Measurements from ENCODE around the gene APOB.

The APOB gene

GRCh38 chr2:21014364-21015280 is 29.3 kb downstream of the APOB start:
- TF ChIP-seq TAF1 (IDR thresholded peaks at IDR 0.05; ENCODE audit: borderline replicate concordance, insufficient read depth, low read length) = no peak

DNA sequence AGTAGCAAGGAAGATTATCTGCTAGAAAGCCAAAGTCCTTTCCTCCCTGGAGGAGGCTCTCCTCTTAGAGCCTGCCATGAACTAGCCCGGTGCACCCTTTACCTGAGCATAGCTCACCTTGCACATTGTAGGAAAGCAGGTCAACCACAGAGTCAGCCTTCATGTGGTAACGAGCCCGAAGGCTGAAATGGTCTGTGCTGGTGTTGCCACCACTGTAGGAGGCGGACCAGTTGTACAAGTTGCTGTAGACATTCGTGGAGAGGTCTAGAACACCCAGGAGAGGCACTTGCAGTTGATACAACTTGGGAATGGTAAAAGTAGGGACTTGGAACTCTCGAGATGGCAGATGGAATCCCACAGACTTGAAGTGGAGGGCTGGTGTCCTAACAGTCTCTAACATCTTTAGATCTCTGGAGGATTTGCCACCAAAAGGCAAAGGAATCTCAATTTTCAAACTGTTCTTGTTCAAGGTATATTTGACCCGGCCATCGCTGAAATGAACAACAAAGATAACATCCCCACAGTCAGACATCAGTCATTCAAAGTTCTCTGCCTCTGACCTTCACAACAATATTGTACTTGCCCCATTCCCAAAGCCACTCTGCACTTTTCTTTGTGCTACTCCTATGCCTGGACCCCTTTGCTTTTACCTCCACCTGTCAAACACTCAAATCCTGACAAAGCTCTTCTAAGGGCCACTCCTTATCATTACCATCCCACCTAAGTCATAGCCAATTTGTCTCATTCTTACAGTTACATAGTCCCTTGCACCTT is 30.6 kb downstream of the APOB start:
- TF ChIP-seq FOXP2 (optimal IDR thresholded peaks at IDR 0.05; ENCODE audit: borderline replicate concordance, extremely low read depth, extremely low read length, insufficient read depth) (no peak), REST (IDR thresholded peaks at IDR 0.05; ENCODE audit: insufficient read depth in 1 of 2, low read depth in 2 of 2, low read length in 2 of 2) (no peak), SIN3A (IDR thresholded peaks at IDR 0.05; ENCODE audit: borderline replicate concordance, insufficient read depth, low read length) (no peak), POLR2AphosphoS5 (IDR thresholded peaks at IDR 0.05; ENCODE audit: low read depth, low read length) (no peak), TAF1 (IDR thresholded peaks at IDR 0.05; ENCODE audit: borderline replicate concordance, insufficient read depth, low read length) (no peak)

- TF ChIP-seq POLR2AphosphoS5 (IDR thresholded peaks at IDR 0.05; ENCODE audit: low read depth, low read length) (no peak), SIN3A (IDR thresholded peaks at IDR 0.05; ENCODE audit: borderline replicate concordance, insufficient read depth, low read length) (no peak), FOXP2 (optimal IDR thresholded peaks at IDR 0.05; ENCODE audit: borderline replicate concordance, extremely low read depth, extremely low read length, insufficient read depth) (no peak), TAF1 (IDR thresholded peaks at IDR 0.05; ENCODE audit: borderline replicate concordance, insufficient read depth, low read length) (no peak), REST (IDR thresholded peaks at IDR 0.05; ENCODE audit: insufficient read depth in 1 of 2, low read depth in 2 of 2, low read length in 2 of 2) (no peak)
Observed at GRCh38 chr2:21012557-21012937, 31.3 kb downstream of the APOB start.

DNA sequence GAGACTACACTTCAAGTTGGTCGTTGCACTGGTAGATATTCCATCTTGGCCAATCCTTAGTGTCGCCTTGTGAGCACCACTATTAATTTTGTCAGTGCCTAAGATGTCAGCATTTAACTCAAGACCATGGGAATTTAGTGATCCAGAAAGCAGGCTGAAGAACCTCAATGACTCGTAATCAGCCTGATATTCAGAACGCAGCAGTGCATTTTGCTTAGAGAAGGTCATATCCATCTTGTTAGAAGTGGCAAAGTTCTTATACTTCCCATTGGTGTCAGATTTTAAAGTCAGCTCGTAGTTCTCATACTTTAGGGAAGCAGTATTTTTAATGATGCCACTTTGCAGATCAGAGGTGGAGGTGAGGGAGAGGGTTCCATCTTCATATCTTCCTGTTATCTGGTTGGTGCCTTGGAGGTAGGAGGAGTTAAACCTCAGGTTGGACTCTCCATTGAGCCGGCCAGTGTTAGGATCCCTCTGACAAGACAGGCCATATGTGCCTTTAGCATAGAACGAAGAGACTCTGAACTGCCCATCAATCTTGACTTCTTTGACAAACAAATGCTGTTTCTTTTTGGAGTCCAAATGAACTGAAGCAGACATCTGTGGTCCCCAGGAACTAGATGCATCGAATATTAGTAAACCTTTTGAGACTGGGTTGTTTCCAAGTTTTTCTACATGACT is 31.9 kb downstream of the APOB start:
- TF ChIP-seq REST (IDR thresholded peaks at IDR 0.05; ENCODE audit: insufficient read depth in 1 of 2, low read depth in 2 of 2, low read length in 2 of 2) = no peak
- no peak for TF ChIP-seq SIN3A (IDR thresholded peaks at IDR 0.05; ENCODE audit: borderline replicate concordance, insufficient read depth, low read length)
- no peak for TF ChIP-seq POLR2AphosphoS5 (IDR thresholded peaks at IDR 0.05; ENCODE audit: low read depth, low read length)
- no peak for TF ChIP-seq FOXP2 (optimal IDR thresholded peaks at IDR 0.05; ENCODE audit: borderline replicate concordance, extremely low read depth, extremely low read length, insufficient read depth)
- TF ChIP-seq TAF1 (IDR thresholded peaks at IDR 0.05; ENCODE audit: borderline replicate concordance, insufficient read depth, low read length) = no peak

DNA sequence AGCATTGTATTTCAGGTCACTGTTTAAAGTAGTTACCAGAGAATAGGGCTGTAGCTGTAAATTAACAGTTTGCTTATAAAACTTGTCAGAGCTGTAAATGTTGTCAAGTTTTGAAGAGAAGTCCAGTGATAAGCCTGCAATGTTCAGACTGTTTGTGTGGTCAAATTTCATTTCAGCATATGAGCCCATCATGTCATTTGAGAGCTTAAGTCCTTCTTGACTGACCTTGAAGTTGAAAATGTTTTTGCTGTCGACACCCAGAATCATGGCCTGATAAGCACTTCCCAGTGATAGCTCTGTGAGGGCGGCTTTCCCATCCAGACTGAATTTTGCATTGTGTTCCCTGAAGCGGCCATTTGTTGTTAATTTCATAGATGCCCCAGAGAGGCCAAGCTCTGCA is 32.4 kb downstream of the APOB start:
- TF ChIP-seq TAF1 (IDR thresholded peaks at IDR 0.05; ENCODE audit: borderline replicate concordance, insufficient read depth, low read length) = no peak
- no peak for TF ChIP-seq POLR2AphosphoS5 (IDR thresholded peaks at IDR 0.05; ENCODE audit: low read depth, low read length)
- TF ChIP-seq SIN3A (IDR thresholded peaks at IDR 0.05; ENCODE audit: borderline replicate concordance, insufficient read depth, low read length) = no peak
- TF ChIP-seq FOXP2 (optimal IDR thresholded peaks at IDR 0.05; ENCODE audit: borderline replicate concordance, extremely low read depth, extremely low read length, insufficient read depth) = no peak
- no peak for TF ChIP-seq REST (IDR thresholded peaks at IDR 0.05; ENCODE audit: insufficient read depth in 1 of 2, low read depth in 2 of 2, low read length in 2 of 2)
